Measurements from ENCODE around the gene MLF2. TPM values are rescaled to one million over a fixed set of nuclear protein-coding genes. Genes with fewer than 3 reads are reported as not detected.

MLF2 gene
- total and polyA plus RNA-seq, 2 donors from 2014 or later = 141 to 289 TPM

DNA sequence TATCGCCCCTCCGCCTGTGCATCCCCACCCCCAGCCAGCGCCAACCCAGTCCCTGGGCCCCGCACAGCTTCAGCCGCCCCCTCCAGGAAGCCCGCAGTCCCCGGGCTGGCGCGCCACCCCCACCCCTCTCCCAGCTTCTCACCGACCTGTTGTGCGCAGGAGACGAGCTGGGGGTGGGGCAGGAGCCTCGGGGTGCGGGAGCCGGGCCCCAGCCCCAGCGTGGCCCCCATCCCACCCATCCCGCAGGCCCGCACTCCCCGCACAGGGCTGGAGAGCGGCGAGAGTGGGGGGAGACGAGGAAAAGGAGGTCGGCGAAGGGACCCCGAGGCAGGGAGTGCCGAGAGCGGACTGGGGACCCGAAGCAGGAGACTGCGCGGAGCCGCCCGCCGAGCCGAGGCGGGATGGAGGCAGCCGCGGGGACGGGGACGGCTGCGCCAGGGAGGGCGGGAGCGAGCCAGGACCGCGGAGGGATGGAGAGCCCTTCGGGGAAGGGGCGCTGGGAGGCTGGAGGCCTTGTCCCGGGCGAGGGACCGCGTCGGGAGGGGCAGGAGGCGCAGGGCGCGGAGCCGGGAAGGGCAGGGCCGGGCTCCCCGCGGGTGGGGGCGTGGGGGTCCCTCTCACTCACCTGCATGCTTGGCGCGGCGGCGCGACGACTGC lies 52.8 kb downstream of the MLF2 start:
- no peak overlapping the region for H3K27ac ChIP-seq (ENCODE audit: low read depth in 2 of 2, low read length in 2 of 2)
- intact Hi-C loops (cut with DNase I) = no loop called here
- no peaks in the 10 kb centered on the region for H3K9me3 ChIP-seq (ENCODE audit: control insufficient read depth in 2 of 3, insufficient read depth in 1 of 3, low read length in 3 of 3)
- H3K4me3 ChIP-seq (ENCODE audit: low read length in 3 of 3) = peak overlapping the region in 1 of 3 donors; percentile 40
- TF ChIP-seq, protein P1, sequence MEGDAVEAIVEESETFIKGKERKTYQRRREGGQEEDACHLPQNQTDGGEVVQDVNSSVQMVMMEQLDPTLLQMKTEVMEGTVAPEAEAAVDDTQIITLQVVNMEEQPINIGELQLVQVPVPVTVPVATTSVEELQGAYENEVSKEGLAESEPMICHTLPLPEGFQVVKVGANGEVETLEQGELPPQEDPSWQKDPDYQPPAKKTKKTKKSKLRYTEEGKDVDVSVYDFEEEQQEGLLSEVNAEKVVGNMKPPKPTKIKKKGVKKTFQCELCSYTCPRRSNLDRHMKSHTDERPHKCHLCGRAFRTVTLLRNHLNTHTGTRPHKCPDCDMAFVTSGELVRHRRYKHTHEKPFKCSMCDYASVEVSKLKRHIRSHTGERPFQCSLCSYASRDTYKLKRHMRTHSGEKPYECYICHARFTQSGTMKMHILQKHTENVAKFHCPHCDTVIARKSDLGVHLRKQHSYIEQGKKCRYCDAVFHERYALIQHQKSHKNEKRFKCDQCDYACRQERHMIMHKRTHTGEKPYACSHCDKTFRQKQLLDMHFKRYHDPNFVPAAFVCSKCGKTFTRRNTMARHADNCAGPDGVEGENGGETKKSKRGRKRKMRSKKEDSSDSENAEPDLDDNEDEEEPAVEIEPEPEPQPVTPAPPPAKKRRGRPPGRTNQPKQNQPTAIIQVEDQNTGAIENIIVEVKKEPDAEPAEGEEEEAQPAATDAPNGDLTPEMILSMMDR (IDR thresholded peaks at IDR 0.05; ENCODE audit: borderline replicate concordance, extremely low read depth, insufficient read depth) = no peak
- DNase-seq (peak; percentile 43 to 74 (median 59)), FAIRE-seq (no peak)
- H3K9ac ChIP-seq (ENCODE audit: low read length in 3 of 3) = peak overlapping the region in 1 of 3 donors; percentile 16
- H3K36me3 ChIP-seq (ENCODE audit: control insufficient read depth in 2 of 3, insufficient read depth in 3 of 3, low read length in 3 of 3) = no peaks in the 10 kb centered on the region
- no peaks in the 10 kb centered on the region for H3K27me3 ChIP-seq (ENCODE audit: control insufficient read depth, insufficient read depth, low read length)
- H3K4me1 ChIP-seq (ENCODE audit: control insufficient read depth in 2 of 3, insufficient read depth in 2 of 3, low read depth in 1 of 3, low read length in 3 of 3) = peaks cover 0 to 5% (median 0%) of the 10 kb centered on the region in 3 donors

DNA sequence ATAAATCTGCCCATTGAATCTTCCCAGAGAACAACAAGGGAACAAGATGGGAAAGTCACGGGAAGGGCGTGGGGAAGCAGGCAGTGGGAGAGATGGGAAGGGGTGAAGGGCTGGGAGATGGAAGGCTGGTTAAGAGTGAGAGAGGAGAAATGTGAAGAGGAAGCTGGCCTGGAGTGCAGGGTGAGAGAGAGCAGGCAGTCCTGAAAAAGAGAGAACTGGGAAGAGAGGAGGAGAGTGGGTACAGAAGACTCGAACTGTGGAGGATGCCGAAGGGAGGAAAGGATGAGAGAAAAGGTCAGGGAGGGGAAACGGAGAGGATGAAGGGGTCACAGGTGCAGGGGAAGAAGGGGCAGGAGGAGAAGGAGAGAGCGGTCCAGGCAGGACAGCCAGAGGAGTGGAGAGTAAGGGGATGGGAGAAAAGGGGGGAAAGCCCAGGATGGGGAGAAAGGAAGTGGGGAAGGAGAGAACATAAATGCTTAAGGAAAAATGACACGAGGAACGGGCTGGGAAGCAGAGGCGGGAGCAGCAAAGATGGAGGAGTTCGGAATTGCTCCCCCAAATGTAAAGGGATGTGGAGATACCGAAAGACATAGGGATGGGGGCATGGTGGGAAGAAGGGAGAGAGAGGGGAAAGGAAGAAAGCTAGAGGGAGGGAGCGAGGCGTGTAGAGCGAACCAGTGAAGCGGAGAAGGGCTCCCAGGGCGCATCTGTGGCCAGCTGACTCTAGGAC lies 53.5 kb downstream of the MLF2 start:
- peak in 2 of 5 donors; percentile 4 to 25 for DNase-seq
- H3K9me3 ChIP-seq (ENCODE audit: control insufficient read depth in 2 of 3, insufficient read depth in 1 of 3, low read length in 3 of 3) = no peaks in the 10 kb centered on the region
- peak overlapping the region in 1 of 3 donors; percentile 40 for H3K4me3 ChIP-seq (ENCODE audit: low read length in 3 of 3)
- H3K27ac ChIP-seq (ENCODE audit: low read depth in 2 of 2, low read length in 2 of 2) = no peak overlapping the region
- peak overlapping the region in 1 of 3 donors; percentile 16 for H3K9ac ChIP-seq (ENCODE audit: low read length in 3 of 3)
- TF ChIP-seq, protein P1 (IDR thresholded peaks at IDR 0.05; ENCODE audit: borderline replicate concordance, extremely low read depth, insufficient read depth) = no peak
- no peaks in the 10 kb centered on the region for H3K36me3 ChIP-seq (ENCODE audit: control insufficient read depth in 2 of 3, insufficient read depth in 3 of 3, low read length in 3 of 3)
- H3K27me3 ChIP-seq (ENCODE audit: control insufficient read depth, insufficient read depth, low read length) = no peaks in the 10 kb centered on the region
- no peak for FAIRE-seq
- peaks cover 0 to 5% (median 0%) of the 10 kb centered on the region in 3 donors for H3K4me1 ChIP-seq (ENCODE audit: control insufficient read depth in 2 of 3, insufficient read depth in 2 of 3, low read depth in 1 of 3, low read length in 3 of 3)
- intact Hi-C loops (cut with DNase I) = no loop called here

DNA sequence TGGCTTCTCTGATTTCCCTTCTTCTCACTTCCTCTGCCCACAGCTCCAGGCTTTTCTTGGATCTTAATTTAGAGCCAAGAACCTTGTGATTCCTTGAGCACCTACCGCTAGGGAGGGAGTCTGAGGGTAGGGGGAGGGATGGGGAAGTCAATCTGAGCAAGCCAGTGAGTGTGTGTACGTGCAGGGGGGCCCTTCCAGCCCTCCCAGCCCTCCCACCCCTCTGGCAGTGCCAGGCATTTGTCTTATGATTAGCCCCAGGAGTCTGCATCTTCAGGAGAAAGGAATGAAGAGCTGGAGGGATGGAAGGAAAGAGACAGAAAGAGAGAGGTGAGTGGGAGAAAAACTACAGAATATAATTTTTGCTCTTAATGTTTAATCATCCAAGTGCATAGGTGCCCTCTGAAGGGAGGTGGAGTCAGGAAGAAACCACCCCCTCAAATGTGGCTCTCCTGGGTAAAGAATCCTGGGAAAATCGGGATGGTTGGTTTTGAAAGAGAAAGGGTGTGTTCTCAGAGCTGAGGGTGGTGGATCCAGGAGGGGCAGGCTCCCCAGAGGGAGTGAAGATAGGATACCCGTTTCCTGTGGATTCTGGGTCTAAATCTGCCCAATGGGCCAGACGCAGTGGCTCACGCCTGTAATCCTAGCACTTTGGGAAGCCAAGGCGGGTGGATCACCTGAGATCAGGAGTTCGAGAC lies 54.4 kb downstream of the MLF2 start:
- no peak overlapping the region for H3K4me3 ChIP-seq (ENCODE audit: low read length in 3 of 3)

More for the DNA sequence above, 54.4 kb downstream of the MLF2 start:
- peaks cover 0 to 5% (median 0%) of the 10 kb centered on the region in 3 donors for H3K4me1 ChIP-seq (ENCODE audit: control insufficient read depth in 2 of 3, insufficient read depth in 2 of 3, low read depth in 1 of 3, low read length in 3 of 3)
- no peak overlapping the region for H3K9ac ChIP-seq (ENCODE audit: low read length in 3 of 3)
- DNase-seq (no peak), FAIRE-seq (no peak)
- intact Hi-C loops (cut with DNase I) = no loop called here
- H3K9me3 ChIP-seq (ENCODE audit: control insufficient read depth in 2 of 3, insufficient read depth in 1 of 3, low read length in 3 of 3) = no peaks in the 10 kb centered on the region
- no peaks in the 10 kb centered on the region for H3K27me3 ChIP-seq (ENCODE audit: control insufficient read depth, insufficient read depth, low read length)
- TF ChIP-seq, protein P1 (IDR thresholded peaks at IDR 0.05; ENCODE audit: borderline replicate concordance, extremely low read depth, insufficient read depth) = no peak
- H3K27ac ChIP-seq (ENCODE audit: low read depth in 2 of 2, low read length in 2 of 2) = no peak overlapping the region
- no peaks in the 10 kb centered on the region for H3K36me3 ChIP-seq (ENCODE audit: control insufficient read depth in 2 of 3, insufficient read depth in 3 of 3, low read length in 3 of 3)

Other genes with a start within 250 kb of the MLF2 start
- 1,501 TPM for gene GAPDH, start 218.6 kb downstream of the MLF2 start, total RNA-seq
- 4,871 TPM for gene GAPDH, start 218.6 kb downstream of the MLF2 start, polyA plus RNA-seq (ENCODE audit: insufficient read depth, low read depth, low replicate concordance)
- gene IFFO1, start 197.1 kb downstream of the MLF2 start, total RNA-seq = 21.5 TPM
- 11.5 TPM for gene IFFO1, start 197.1 kb downstream of the MLF2 start, polyA plus RNA-seq (ENCODE audit: insufficient read depth, low read depth, low replicate concordance)
- gene NOP2, start 184.8 kb downstream of the MLF2 start, total RNA-seq = 29.7 TPM
- gene NOP2, start 184.8 kb downstream of the MLF2 start, polyA plus RNA-seq (ENCODE audit: insufficient read depth, low read depth, low replicate concordance) = 12.2 TPM
- 224 TPM for gene CHD4, start 145.8 kb downstream of the MLF2 start, total RNA-seq
- gene CHD4, start 145.8 kb downstream of the MLF2 start, polyA plus RNA-seq (ENCODE audit: insufficient read depth, low read depth, low replicate concordance) = 109 TPM
- gene LPAR5, start 117.2 kb downstream of the MLF2 start, total RNA-seq = 4.9 TPM
- gene LPAR5, start 117.2 kb downstream of the MLF2 start, polyA plus RNA-seq (ENCODE audit: insufficient read depth, low read depth, low replicate concordance) = 0.97 TPM
- 3.4 TPM for gene ACRBP, start 105.7 kb downstream of the MLF2 start, total RNA-seq
- 2.1 TPM for gene ACRBP, start 105.7 kb downstream of the MLF2 start, polyA plus RNA-seq (ENCODE audit: insufficient read depth, low read depth, low replicate concordance)
- gene ING4, start 90.0 kb downstream of the MLF2 start, total RNA-seq = 42.6 TPM
- gene ING4, start 90.0 kb downstream of the MLF2 start, polyA plus RNA-seq (ENCODE audit: insufficient read depth, low read depth, low replicate concordance) = 56.0 TPM
- gene ZNF384, start 63.8 kb downstream of the MLF2 start, total RNA-seq = 51.6 TPM
- gene ZNF384, start 63.8 kb downstream of the MLF2 start, polyA plus RNA-seq (ENCODE audit: insufficient read depth, low read depth, low replicate concordance) = 19.7 TPM
- 0.63 TPM for gene PIANP, start 52.3 kb downstream of the MLF2 start, total RNA-seq
- 0.45 TPM for gene PIANP, start 52.3 kb downstream of the MLF2 start, polyA plus RNA-seq (ENCODE audit: insufficient read depth, low read depth, low replicate concordance)
- gene COPS7A, start 29.1 kb downstream of the MLF2 start, total RNA-seq = 71.9 TPM
- gene COPS7A, start 29.1 kb downstream of the MLF2 start, polyA plus RNA-seq (ENCODE audit: insufficient read depth, low read depth, low replicate concordance) = 94.1 TPM
- gene PTMS, start 13.2 kb upstream of the MLF2 start, total RNA-seq = 269 TPM
- 590 TPM for gene PTMS, start 13.2 kb upstream of the MLF2 start, polyA plus RNA-seq (ENCODE audit: insufficient read depth, low read depth, low replicate concordance)
- 1.3 TPM for gene LAG3, start 19.4 kb upstream of the MLF2 start, total RNA-seq
- not detected for gene LAG3, start 19.4 kb upstream of the MLF2 start, polyA plus RNA-seq (ENCODE audit: insufficient read depth, low read depth, low replicate concordance)
- 38.1 TPM for gene CD4, start 36.4 kb upstream of the MLF2 start, total RNA-seq
- gene CD4, start 36.4 kb upstream of the MLF2 start, polyA plus RNA-seq (ENCODE audit: insufficient read depth, low read depth, low replicate concordance) = 12.2 TPM
- gene GPR162, start 68.7 kb upstream of the MLF2 start, total RNA-seq = 5.0 TPM
- 9.8 TPM for gene GPR162, start 68.7 kb upstream of the MLF2 start, polyA plus RNA-seq (ENCODE audit: insufficient read depth, low read depth, low replicate concordance)
- gene P3H3, start 75.3 kb upstream of the MLF2 start, total RNA-seq = 17.0 TPM
- gene P3H3, start 75.3 kb upstream of the MLF2 start, polyA plus RNA-seq (ENCODE audit: insufficient read depth, low read depth, low replicate concordance) = 18.5 TPM
- gene GNB3, start 87.8 kb upstream of the MLF2 start, total RNA-seq = 2.6 TPM
- 1.4 TPM for gene GNB3, start 87.8 kb upstream of the MLF2 start, polyA plus RNA-seq (ENCODE audit: insufficient read depth, low read depth, low replicate concordance)
- 1.3 TPM for gene CDCA3, start 98.1 kb upstream of the MLF2 start, total RNA-seq
- gene CDCA3, start 98.1 kb upstream of the MLF2 start, polyA plus RNA-seq (ENCODE audit: insufficient read depth, low read depth, low replicate concordance) = 2.1 TPM
- gene USP5, start 99.0 kb upstream of the MLF2 start, total RNA-seq = 75.5 TPM
- gene USP5, start 99.0 kb upstream of the MLF2 start, polyA plus RNA-seq (ENCODE audit: insufficient read depth, low read depth, low replicate concordance) = 52.3 TPM
- 437 TPM for gene TPI1, start 114.4 kb upstream of the MLF2 start, total RNA-seq
- 1,220 TPM for gene TPI1, start 114.4 kb upstream of the MLF2 start, polyA plus RNA-seq (ENCODE audit: insufficient read depth, low read depth, low replicate concordance)
- 19.0 TPM for gene SPSB2, start 120.2 kb upstream of the MLF2 start, total RNA-seq
- gene SPSB2, start 120.2 kb upstream of the MLF2 start, polyA plus RNA-seq (ENCODE audit: insufficient read depth, low read depth, low replicate concordance) = 21.3 TPM
- gene LRRC23, start 151.7 kb upstream of the MLF2 start, total RNA-seq = 16.6 TPM
- 19.7 TPM for gene LRRC23, start 151.7 kb upstream of the MLF2 start, polyA plus RNA-seq (ENCODE audit: insufficient read depth, low read depth, low replicate concordance)
- 35.7 TPM for gene ENO2, start 161.4 kb upstream of the MLF2 start, total RNA-seq
- 10.3 TPM for gene ENO2, start 161.4 kb upstream of the MLF2 start, polyA plus RNA-seq (ENCODE audit: insufficient read depth, low read depth, low replicate concordance)
- gene ATN1, start 174.8 kb upstream of the MLF2 start, total RNA-seq = 119 TPM
- 34.2 TPM for gene ATN1, start 174.8 kb upstream of the MLF2 start, polyA plus RNA-seq (ENCODE audit: insufficient read depth, low read depth, low replicate concordance)
- gene RNU7-1, start 190.7 kb upstream of the MLF2 start, total RNA-seq = not detected
- not detected for gene RNU7-1, start 190.7 kb upstream of the MLF2 start, polyA plus RNA-seq (ENCODE audit: insufficient read depth, low read depth, low replicate concordance)
- gene C12orf57, start 190.9 kb upstream of the MLF2 start, total RNA-seq = 175 TPM
- 336 TPM for gene C12orf57, start 190.9 kb upstream of the MLF2 start, polyA plus RNA-seq (ENCODE audit: insufficient read depth, low read depth, low replicate concordance)
- 70.8 TPM for gene PTPN6, start 198.2 kb upstream of the MLF2 start, total RNA-seq
- 38.0 TPM for gene PTPN6, start 198.2 kb upstream of the MLF2 start, polyA plus RNA-seq (ENCODE audit: insufficient read depth, low read depth, low replicate concordance)
- 141 TPM for gene PHB2, start 217.5 kb upstream of the MLF2 start, total RNA-seq
- 222 TPM for gene PHB2, start 217.5 kb upstream of the MLF2 start, polyA plus RNA-seq (ENCODE audit: insufficient read depth, low read depth, low replicate concordance)
- 50.3 TPM for gene EMG1, start 217.8 kb upstream of the MLF2 start, total RNA-seq
- 74.3 TPM for gene EMG1, start 217.8 kb upstream of the MLF2 start, polyA plus RNA-seq (ENCODE audit: insufficient read depth, low read depth, low replicate concordance)